ENCODE results near the gene TUBB1.

Gene TUBB1

DNA sequence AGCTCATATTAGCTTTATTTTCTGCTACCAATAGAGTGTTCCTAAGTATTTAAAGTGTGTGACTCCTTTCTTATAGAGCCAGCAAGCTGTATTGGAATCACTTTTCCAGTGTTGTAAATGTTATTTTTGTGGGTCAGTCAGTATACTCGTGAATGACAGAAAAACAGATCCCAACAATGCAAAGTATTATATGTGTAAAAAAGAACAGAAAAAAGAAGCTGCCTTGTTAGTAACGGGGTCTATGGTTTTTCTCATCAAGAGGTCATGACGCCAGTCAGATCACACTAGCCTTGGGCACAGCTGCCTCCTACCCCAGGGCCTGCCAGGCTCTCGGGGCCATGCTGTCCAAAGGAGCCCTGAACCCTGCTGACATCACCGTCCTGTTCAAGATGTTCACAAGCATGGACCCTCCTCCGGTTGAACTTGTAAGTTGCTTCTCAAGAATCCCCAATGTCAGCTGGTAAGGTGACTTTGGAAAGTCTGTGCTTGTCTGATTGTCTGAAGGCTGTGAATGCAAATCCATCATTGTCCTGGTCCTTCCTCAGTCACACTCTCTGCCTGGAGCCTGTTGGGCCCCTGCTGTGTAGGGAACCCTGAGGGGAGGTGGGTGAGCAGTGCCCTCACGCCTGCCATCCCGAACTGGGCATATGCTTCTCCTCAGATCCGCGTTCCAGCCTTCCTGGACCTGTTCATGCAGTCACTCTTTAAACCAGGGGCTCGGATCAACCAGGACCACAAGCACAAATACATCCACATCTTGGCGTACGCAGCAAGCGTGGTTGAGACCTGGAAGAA, 28.4 kb upstream of the TUBB1 start:
- no peak for DNase-seq (ENCODE audit: low spot score)

DNA sequence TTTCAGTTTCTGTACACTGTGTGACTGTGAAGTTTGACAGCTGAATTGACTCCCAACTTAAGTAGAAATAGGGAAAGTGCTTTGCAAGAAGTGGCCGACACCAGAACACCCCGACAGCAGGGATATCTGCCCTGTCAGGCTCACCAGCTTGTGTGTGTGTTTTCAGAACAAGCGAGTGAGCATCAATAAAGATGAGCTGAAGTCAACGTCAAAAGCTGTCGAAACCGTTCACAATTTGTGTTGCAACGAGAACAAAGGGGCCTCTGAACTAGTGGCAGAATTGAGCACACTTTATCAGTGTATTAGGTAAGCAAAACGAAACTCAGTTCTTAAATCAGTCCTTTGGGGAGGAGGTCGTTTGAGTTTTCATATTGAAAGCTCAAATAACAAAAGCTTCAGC, 27.5 kb upstream of the TUBB1 start:
- no peak for DNase-seq (ENCODE audit: low spot score)

DNA sequence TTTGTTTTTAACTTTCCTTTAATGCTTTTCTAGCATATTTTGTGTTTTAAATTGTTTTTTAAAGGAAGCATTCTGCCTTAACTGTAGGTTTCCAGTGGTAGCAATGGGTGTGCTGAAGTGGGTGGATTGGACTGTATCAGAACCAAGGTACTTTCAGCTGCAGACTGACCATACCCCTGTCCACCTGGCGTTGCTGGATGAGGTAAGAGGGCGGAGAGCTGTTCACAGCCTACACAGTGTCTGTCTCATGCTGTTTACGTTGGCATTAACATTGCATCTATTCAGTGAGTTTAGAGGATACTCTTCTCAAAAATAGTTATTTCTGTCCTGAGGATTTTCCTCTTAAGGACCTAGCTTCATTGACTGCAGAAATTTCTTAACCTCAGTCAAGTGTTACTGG, 26.3 kb upstream of the TUBB1 start:
- DNase-seq (ENCODE audit: low spot score), result no peak

DNA sequence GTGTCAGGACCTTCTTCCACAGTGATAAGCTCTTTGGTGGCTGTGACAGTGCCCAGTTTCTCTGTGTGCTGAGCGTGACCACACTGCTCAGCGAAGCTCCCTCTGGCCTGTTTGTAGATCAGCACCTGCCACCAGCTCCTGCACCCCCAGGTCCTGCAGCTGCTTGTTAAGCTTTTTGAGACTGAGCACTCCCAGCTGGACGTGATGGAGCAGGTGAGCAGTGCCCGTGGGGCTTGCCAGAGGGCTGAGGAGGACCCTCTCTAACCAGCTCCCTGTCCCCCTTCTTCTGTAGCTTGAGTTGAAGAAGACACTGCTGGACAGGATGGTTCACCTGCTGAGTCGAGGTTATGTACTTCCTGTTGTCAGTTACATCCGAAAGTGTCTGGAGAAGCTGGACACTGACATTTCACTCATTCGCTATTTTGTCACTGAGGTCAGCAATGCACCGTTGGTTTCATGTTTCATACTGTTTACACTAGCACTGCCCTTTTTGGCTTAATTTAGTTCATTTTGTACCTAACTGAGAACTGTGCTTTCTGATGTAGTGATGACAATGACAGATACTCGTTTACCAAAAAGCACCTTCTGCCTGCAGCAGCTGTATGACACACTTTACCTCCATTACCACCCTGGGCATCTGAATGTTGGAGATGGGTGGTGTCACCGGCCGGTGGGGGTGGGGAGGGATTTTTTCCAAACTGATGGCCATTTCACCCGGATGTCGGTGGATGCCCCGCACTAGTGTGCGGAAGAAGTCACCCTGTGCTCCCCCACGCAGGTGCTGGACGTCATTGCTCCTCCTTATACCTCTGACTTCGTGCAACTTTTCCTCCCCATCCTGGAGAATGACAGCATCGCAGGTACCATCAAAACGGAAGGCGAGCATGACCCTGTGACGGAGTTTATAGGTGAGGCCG, 25.6 kb upstream of the TUBB1 start:
- no peak for DNase-seq (ENCODE audit: low spot score)

DNA sequence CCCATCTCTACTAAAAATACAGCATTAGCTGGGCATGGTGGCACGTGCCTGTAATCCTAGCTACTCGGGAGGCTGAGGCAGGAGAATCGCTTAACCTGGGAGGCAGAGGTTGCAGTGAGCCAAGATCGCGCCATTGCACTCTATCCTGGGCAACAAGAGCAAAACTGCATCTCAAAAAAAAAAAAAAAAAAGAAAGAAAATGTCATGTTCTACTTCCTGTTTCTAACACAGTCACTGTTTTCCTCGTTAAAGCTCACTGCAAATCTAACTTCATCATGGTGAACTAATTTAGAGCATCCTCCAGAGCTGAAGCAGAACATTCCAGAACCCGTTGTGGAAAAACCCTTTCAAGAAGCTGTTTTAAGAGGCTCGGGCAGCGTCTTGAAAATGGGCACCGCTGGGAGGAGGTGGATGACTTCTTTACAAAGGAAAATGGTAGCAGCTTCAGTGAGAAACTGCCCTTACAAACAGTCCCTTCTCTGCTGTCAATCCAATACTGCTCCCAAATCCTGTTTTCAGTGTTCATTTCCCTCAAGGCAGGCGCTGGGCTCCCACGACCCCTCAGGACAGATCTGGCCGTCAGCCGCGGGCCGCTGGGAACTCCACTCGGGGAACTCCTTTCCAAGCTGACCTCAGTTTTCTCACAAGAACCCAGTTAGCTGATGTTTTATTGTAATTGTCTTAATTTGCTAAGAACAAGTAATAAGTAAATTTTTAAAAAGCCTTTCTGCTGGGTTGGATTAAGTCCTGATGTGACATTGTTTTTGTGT, 24.7 kb upstream of the TUBB1 start:
- DNase-seq (ENCODE audit: low spot score), result no peak

DNA sequence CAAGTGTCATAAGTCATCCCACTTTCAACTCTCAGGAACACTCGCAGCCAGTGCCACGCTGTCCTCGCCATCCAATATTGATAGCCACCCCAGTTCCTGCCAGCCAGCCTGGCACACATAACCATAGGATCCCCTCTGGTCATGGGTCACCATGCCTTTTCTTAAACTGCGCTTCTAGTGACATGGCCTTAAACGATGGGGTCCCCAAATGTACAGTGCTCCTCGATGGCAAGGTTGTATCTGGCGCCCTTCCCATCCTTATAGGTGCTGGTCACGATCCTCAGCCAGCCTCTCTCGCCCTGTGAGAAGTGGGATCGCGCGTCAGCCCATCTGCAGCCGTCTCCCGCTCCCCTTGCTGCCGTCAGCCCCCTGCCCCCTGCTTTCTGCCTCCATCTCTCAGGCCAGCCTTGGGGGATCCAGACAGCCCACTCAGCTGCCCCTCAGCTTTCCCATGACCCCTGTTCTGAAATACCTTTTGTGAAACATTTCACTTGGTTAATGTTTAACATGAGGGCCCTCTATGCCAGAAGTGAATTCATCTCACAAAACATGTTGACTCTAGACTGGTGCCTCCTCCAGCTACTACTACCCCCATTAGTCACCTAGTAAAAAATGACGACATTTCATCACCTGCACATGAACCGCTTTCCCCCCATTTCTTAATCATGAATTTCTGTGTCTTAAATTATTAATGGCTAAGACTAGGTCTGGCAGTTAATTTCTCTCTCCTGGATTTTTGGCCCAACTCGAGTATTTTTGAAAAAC, 23.6 kb upstream of the TUBB1 start:
- no peak for DNase-seq (ENCODE audit: low spot score)

DNA sequence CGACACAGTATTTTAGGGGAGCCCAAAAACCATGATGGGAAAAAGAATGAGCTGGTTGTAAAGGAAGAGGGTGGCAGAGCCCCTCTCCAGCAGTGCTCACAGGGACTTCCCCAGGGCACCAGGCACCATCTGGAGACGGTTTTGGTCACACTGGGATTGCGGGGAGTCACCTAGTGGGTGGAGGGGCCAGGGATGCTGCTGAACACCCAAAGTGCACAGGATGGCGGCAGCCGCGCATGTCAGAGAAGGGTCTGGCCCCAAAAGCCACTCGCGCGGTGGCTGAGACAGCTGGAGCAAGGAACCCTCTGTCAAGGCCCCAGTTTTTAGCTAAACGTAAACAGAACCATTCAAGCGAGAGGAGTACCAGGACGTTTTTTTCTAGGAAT, 23.0 kb upstream of the TUBB1 start:
- no peak for DNase-seq (ENCODE audit: low spot score)

DNA sequence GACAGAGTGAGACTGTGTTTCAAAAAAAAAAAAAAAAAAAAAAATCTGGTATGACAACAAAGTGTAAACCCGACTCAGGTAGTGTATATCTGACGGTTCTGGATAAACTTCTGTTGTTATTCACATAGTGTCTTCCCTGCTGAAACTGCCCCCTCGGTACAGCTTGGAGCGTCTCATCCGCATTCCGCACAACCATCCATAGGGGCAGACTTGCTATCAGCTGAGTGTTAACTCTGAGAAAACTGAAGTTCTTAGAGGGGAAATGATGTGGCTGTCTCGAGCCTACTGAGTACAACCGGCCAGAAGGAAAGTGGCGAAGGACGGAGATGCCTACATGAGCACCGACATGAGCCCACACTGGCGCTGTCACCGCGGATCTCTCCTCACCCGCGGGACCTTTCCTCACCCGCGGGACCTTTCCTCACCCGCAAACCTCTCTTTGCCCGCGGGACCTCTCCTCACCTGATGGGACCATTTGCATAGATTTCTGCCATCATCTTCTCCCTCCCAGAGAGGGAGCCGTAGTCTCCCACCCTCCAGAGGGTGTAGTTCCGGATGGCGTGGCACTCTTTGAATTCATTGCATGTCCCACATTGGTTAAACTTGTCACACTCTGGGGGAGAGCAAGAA, 22.0 kb upstream of the TUBB1 start:
- DNase-seq (ENCODE audit: low spot score), result no peak

DNA sequence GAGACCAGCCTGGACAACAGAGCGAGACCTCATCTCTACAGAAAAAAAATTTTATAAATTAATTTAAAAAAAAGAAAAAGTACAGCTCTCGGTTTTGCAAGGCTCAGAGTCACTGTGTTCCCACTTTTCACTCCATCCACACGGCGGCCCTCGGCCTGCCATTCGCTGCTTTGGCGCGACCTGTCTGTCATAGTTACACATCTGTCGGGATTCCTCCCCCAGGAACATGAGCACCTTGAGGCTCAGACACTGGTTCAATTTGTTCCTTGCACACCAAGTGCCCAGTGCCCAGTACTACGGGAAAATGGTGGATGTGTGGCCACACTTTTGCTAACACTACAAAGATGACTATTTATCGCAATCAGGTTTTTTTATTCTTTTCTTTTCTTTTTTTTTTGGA, 20.6 kb upstream of the TUBB1 start:
- no peak for DNase-seq (ENCODE audit: low spot score)

DNA sequence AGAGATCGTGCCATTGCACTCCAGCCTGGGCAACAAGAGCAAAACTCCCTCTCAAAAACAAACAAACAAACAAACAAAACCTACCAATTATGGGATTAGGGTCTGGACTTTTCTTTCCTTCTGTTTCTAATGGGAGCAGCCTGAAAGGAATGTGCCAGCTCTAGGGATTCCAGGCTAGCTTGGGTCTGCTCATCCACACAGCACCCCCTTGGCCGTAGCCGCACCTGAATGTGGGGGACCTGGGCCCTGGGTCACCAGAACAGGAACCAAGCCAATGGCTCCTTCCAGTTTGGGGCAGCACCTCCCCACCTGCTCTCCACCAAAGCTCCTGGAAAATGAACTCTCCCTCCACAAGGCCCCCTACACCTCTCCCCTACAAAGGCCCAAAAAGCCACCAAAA, 18.9 kb upstream of the TUBB1 start:
- no peak for DNase-seq (ENCODE audit: low spot score)

DNA sequence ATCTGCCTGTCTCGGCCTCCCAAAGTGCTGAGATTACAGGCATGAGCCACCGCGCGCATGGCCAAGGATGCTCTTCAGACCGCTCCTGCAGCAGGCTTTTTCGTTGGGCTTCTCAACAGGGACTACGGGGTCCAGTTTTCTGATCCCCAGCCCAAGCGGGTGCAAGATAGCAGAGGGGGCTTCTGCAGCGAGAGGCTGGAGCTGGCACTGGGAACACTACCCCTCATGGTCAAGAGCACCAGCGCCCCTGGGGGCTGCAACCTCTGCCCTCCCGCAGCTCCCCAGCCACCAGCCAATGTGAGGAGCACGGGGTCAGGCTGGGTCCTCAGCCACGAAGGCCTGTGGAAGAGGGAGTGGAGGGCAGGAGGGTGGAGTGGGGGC, 18.2 kb upstream of the TUBB1 start:
- DNase-seq (ENCODE audit: low spot score), result no peak

DNA sequence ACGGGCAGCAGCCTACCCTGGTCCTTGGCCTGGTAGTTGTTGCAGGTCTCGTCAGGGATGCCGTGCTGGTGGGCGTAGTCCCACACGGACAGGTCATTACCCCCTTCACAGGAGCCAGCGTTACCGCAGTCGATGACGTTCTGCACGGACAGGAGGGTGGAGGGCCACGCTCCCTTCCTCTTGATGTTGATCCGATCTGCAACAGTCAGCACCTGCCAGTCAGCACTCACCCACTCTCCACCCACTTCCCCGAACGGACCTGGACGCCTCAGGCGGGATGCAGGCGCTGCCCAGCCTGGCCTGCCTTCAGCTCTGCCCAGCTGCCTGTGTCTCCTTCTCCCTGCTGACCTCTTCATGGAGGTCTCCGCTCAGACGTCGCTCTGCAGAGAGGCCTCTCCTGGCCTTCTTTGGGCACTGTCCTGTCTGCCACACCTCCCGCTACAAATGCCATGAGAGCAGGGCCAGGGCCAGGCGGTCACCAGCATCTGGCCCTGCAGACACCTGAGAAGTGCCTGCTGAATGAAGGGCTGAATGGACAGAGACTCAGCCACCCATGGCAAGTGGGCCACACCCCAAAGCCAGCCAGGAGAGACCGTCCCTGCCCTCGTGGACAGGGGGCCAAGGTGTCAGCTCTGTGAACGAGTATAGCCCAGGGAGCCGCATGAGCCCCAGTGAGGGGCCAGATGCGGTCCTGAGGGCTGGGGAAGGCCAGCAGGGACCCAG, 17.6 kb upstream of the TUBB1 start:
- DNase-seq (ENCODE audit: low spot score), result no peak

DNA sequence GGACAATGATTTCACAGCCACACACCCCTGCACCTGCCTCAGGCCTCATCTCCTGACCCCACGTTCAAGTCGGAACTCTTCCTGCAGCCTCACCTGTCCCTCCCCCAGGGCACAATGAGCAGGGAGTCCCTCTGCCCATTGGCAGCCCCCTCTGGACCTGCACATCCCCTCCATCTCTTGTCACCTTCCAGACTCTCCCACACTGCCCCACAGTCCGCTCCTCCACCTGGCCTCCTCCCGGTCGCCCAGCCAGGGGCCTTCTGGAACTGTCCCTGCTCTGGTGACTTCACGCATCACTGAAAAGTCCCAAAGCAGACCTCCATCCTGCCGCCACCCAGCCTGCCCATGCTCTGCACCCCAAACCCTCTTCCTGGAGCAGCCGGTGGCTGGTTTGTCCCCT, 16.8 kb upstream of the TUBB1 start:
- DNase-seq (ENCODE audit: low spot score), result no peak

DNA sequence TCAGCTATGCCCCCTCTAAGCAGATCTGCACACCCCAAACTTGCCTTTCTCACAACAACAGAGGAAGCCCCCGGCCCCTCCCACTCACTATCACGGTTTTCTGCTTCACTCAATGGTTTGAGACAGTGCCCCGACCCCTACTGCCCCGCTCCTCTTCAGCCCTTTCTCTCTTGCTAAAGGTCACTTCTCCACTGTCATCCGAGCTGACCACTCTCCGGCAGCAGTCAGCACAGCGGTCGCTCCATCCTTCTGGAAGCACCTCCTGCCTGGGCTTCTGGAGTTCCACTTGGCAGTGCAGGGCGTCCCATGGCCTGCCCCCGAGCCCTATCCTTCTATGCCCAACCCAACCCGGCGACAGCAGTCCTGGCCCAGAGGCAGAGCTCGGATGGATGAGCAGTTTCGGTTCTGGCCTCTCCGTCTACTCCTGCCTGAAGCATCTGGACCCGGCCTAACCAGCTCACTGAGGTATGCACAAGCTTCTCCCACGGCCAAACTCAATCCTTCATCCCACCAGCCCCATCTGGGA, 16.3 kb upstream of the TUBB1 start:
- DNase-seq (ENCODE audit: low spot score), result no peak

DNA sequence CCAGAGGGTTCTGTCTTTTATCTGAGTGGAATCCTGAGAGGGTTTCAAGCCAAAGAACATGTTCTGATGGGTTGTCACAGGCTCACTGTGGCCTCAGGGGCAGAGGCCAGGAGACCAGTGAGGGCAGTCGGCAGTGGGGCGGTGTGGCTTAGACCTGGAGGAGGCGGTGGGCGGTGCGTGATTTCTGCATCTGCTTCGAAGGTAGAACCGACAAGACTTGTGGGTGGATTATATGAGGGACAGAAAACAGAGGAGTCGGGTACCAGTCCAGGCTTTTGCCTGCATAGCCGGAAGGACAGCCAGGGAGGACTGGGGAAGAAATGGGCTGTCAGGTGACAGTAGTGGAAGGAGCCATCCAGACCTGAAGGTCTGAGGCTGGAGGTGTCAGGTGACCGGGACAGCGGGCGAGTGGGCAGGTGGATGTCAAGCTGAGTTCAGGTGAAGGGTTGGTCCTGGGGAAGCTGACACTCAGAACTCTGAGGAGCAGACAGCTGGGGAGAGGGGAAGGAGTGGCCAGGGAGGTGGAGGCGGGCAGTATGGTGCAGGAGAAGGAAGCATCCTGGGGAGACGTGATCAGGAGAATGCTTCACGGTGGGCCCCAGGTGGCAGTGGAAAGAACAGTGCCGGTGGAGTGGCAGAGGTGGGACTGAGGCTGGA, 15.3 kb upstream of the TUBB1 start:
- DNase-seq (ENCODE audit: low spot score), result no peak

DNA sequence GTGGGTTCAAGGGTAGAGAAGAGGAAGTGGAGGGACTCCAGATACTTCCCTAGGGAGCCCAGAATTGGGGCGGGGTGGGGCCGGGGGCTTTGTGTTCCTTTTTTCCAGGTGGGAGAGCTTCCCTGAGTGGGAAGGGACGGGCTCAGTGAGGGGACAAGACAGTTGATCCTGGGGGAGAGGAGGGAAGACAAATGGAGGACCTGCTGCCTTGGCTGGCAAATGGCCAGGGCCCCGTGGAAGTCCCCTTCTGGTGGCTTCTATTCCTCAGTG, 14.8 kb upstream of the TUBB1 start:
- no peak for DNase-seq (ENCODE audit: low spot score)

DNA sequence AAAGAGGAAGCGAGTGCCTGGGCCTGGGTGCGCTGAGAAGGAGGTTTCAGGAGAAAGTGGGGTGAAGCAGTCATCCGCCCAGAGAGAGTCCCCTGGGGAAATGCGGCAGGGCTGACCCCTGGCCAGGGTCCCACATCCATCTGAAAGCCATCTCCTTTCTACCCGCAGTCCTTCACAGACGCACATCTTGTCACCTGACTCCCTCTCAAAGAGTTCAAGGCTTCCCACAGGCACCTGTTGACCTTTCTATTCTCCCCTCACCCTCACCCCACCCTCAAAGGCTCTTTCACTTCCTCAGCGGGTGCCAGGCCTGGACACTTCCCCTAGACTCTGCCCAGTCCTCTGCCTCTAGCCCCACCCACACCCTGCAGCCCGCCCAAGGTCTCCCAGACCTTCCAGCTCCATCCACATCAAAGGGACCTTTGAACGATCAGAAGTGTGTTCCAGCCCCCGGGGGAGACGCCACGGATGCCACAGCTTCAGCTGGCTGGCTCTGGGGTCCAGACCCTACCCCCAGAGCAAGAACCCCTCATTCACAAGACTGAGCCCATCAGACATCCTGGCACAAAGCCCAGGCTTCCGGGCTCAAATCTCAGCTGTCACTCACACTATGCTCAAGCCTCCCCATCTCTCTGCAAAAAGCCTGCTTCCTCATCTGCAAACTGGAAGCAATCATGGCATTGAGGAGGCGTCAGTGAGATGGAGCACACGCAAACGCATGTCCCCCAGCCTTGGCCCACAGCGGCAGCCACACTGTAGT, 14.3 kb upstream of the TUBB1 start:
- no peak for DNase-seq (ENCODE audit: low spot score)

DNA sequence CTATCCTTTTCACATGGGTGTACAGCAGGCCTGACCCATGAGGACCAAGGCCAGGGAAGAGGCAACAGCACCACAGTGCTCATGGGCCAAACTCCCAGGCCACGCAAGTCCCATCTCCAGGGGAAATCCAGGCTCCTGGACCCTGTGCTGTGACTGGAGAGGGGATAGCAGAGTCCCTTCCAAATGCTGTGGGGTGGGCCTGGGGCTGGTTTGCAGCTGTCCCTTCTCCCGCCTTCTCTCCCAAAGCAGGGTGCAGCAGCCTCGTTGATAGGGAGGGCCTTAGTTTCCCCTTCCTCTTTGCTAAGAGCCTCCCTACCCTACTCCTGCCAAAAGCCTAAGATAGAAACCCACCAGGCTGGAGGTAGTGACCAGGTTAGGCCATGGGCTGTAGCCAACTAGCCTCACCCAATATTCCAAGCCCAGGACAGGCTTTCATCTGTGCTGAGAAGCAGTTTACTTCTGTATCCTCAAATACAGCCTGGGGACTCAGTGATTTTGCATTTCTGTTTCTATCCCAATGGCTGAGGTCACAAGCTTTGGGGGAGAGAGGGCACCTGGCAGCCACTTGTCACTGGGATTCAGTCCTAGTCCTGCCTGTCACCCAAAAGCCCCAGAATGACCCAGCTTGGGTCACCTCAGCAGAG, 13.6 kb upstream of the TUBB1 start:
- no peak for DNase-seq (ENCODE audit: low spot score)
